ENCODE data around the gene KCNK2. TPM values are rescaled to one million over a fixed set of nuclear protein-coding genes. Genes with fewer than 3 reads are reported as not detected.

Gene KCNK2
- polyA plus RNA-seq, 1 of the 3 experiments (the other 2 are of a cell fraction) = 12.2 TPM

GRCh38 chr1:215118081-215118480 is 35.5 kb downstream of the KCNK2 start (continued):
- TF ChIP-seq, protein P1, sequence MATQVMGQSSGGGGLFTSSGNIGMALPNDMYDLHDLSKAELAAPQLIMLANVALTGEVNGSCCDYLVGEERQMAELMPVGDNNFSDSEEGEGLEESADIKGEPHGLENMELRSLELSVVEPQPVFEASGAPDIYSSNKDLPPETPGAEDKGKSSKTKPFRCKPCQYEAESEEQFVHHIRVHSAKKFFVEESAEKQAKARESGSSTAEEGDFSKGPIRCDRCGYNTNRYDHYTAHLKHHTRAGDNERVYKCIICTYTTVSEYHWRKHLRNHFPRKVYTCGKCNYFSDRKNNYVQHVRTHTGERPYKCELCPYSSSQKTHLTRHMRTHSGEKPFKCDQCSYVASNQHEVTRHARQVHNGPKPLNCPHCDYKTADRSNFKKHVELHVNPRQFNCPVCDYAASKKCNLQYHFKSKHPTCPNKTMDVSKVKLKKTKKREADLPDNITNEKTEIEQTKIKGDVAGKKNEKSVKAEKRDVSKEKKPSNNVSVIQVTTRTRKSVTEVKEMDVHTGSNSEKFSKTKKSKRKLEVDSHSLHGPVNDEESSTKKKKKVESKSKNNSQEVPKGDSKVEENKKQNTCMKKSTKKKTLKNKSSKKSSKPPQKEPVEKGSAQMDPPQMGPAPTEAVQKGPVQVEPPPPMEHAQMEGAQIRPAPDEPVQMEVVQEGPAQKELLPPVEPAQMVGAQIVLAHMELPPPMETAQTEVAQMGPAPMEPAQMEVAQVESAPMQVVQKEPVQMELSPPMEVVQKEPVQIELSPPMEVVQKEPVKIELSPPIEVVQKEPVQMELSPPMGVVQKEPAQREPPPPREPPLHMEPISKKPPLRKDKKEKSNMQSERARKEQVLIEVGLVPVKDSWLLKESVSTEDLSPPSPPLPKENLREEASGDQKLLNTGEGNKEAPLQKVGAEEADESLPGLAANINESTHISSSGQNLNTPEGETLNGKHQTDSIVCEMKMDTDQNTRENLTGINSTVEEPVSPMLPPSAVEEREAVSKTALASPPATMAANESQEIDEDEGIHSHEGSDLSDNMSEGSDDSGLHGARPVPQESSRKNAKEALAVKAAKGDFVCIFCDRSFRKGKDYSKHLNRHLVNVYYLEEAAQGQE (IDR thresholded peaks at IDR 0.05; ENCODE audit: low read depth, low read length) = no peak
- TF ChIP-seq RXRA (IDR thresholded peaks at IDR 0.05; ENCODE audit: borderline replicate concordance, low read depth) (no peak), GABPA (IDR thresholded peaks at IDR 0.05; ENCODE audit: low read depth) (no peak), NFIC (IDR thresholded peaks at IDR 0.05; ENCODE audit: borderline replicate concordance) (no peak), ZBTB33 (IDR thresholded peaks at IDR 0.05; ENCODE audit: borderline replicate concordance, low read depth) (no peak)

- CTCF ChIA-PET = interaction anchor here (1.1 kb wide), 1 partner anchor 461 kb away, joined by 3 read pairs; no protein-coding TSS in a partner anchor
- H3K4me1 ChIP-seq (ENCODE audit: control insufficient read depth in 1 of 2, insufficient read depth in 2 of 2, low read depth in 1 of 2, low read length in 1 of 2) = peaks cover 0 to 15% of the 10 kb centered on the region in 2 experiments; a peak in 3 of 4 replicates
These were observed 36.5 kb downstream of the KCNK2 start for GRCh38 chr1:215119056-215119455.

More at GRCh38 chr1:215119056-215119455, 36.5 kb downstream of the KCNK2 start:
- H3K4me3 ChIP-seq (ENCODE audit: low read depth in 2 of 2, low read length in 1 of 2) = no peak overlapping the region
- H3K36me3 ChIP-seq (replicated peaks in 1 of 2; ENCODE audit: control insufficient read depth in 1 of 2, insufficient read depth in 2 of 2, low read length in 1 of 2) = no peaks in the 10 kb centered on the region
- H3K79me2 ChIP-seq (ENCODE audit: insufficient read depth) = no peaks in the 10 kb centered on the region
- no peak overlapping the region for H2AFZ ChIP-seq (ENCODE audit: low read depth)
- H3K27me3 ChIP-seq (ENCODE audit: insufficient read depth) = no peaks in the 10 kb centered on the region
- no peaks in the 10 kb centered on the region for H3K9me2 ChIP-seq
- H3K9ac ChIP-seq = no peak overlapping the region
- no peak overlapping the region for H3K27ac ChIP-seq (ENCODE audit: low read depth in 2 of 2, low read length in 1 of 2)
- H3K4me2 ChIP-seq = no peak overlapping the region
- H4K20me1 ChIP-seq (ENCODE audit: insufficient read depth) = no peaks in the 10 kb centered on the region
- no peaks in the 10 kb centered on the region for H3K9me3 ChIP-seq
- DNase-seq = no peak
- POLR2A ChIA-PET = no interaction called here
- peaks cover 22% of the 10 kb centered on the region for H3F3A ChIP-seq (replicated peaks; ENCODE audit: insufficient read depth)
- no peak for TF ChIP-seq EZH2phosphoT487 (IDR thresholded peaks at IDR 0.05; ENCODE audit: borderline replicate concordance, low read depth)
- no peak for TF ChIP-seq JUND (IDR thresholded peaks at IDR 0.05)
- no peak for TF ChIP-seq TAF1 (IDR thresholded peaks at IDR 0.05; ENCODE audit: borderline replicate concordance, low read depth, low read length)
- TF ChIP-seq RXRA (IDR thresholded peaks at IDR 0.05; ENCODE audit: borderline replicate concordance, low read depth) = no peak
- no peak for TF ChIP-seq MEF2A (IDR thresholded peaks at IDR 0.05; ENCODE audit: borderline replicate concordance, low read depth)
- TF ChIP-seq NFIC (IDR thresholded peaks at IDR 0.05; ENCODE audit: borderline replicate concordance) = no peak
- no peak for TF ChIP-seq CTCF (IDR thresholded peaks at IDR 0.05)
- no peak for TF ChIP-seq PBX3 (IDR thresholded peaks at IDR 0.05)
- TF ChIP-seq SIN3A (IDR thresholded peaks at IDR 0.05; ENCODE audit: borderline replicate concordance, low read depth, low read length) = no peak
